DMS 273 (cell line): Measurements from ENCODE around the gene DNMT3L.
"Not testable (repeated sequence)": the region's sequence is repeated elsewhere in the genome, so short reads cannot be mapped to it uniquely, and the experiment has no call there.

Experiments used
- DNase-seq: peaks from one replicate; lab custom pipeline; 2025; ENCODE audit not compliant: unreplicated experiment; lab: John Stamatoyannopoulos, UW

DNMT3L gene

DNA sequence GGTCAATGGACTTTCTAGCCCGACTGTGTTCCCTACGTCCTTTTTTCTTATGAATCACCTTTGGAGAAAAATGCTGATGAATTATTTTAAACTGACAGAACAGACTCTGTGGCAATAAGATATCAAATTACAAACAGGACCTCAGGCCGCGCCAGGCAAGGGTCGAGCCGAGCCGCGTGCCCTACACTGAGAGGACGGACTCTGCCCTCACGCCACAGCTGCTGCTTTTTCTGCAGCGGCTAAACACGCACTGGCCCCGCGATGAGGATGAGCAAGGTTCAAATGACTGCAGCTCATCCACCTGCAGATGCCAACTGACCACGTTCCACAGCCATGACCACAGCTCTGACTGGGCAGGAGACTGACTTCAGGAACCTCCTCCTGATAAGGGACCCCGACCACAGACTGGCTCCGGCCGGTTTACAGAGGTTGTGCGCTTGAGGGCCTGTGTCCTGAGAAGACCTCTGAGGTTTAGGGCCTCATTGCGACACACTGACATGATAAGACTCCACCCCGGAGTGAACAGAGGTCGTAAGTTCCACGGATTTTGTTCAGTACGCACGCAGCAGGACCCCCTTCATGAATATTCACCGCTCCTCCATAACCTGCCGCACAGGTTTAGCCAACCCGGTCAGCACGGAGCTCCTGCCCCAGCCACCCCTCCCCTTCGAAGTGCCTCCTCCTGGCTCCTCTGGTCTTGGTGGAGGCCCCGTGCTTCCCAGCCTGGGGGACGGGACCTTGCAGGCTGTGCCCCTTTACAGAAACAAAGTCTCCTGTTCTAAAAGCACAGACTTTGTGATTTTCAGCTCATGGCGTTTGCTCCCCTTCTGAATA lies 12.3 kb downstream of the DNMT3L start:
- DNase-seq: not testable (repeated sequence)

DNA sequence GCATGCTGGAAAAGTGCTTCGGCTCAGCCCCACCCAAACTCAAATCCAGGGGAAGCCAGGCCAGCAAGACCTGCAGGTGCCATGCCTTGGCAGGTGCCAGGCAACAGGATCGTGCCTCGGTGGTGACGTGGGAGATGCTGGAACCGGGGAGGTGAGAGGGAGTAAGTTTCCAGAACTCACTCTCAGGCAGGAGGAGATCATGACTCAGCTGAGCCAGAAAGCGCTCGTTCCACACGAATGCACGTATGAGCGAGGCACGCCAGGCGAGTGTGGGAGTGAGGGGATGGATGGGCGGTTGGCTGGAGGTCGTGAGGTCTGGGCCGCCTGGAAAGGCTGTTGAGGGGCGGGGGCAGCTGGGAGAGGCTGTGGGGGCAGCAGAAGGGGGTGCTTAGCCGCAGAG lies 13.8 kb downstream of the DNMT3L start:
- not testable (repeated sequence) for DNase-seq

DNA sequence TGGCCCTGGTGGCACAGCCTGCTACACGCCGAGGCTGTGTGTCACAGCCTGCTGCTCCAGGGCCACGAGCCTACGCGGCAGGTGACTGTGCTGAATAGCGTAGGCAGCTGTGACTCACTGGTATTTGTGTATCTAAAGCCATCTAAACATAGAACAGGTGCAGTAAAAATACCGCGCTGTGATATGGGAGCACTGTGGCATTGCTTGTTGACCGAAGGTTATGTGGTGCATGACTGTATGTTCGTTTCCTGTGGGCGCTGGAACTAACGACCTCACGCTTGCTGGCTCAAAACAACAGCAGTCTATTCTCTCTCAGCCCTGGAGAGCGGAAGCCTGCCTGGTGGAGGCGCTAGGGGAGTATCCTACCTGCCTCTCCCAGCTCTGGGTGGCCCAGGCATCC lies 17.7 kb downstream of the DNMT3L start:
- not testable (repeated sequence) for DNase-seq

DNA sequence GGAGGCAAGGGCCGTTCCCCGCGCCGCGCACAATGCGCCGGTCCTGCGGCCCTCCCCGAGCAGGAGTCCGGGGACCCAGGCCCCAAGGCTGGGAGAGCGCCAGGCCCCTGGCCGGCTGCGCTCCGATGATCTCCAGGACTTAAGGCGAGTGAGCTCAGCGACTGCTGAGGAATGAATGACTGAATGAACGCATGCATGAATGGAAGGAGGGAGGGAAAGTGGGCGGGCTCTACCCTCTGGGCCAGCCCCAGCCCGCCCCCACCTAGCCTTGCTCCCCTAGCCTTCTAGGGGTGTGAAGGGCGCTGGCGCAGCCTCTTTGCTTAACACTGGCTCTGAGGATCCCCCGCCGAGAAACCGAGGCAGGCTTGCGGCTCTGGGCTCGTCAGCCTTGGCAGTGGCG lies 20.4 kb downstream of the DNMT3L start:
- not testable (repeated sequence) for DNase-seq

DNA sequence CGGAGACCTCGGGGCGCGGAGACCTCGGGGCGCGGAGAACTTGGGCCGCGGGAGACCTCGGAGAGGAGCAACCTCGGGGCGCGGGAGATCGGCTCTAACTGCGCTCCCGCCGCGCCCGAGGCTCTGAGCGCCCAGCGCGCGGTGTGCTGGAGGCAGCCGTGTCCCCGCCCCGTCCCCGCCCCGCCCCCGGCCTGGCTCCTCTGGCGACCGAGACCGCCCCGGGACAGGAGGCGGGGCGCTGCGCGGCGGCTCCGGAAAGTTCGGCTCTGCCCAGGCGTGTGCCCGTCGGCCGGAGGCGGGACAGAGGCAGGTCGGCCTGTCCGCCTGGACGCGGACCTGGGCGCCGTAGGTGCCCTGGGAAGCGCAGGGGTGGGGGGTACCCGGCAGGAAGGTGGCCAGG lies 20.9 kb downstream of the DNMT3L start, which contains the start of gene ICOSLG:
TSS of gene ICOSLG (minus strand) at position 102 of the 400 bp plus-strand sequence. CDS start 126 bp downstream, outside the sequence.
- not testable (repeated sequence) for DNase-seq

DNA sequence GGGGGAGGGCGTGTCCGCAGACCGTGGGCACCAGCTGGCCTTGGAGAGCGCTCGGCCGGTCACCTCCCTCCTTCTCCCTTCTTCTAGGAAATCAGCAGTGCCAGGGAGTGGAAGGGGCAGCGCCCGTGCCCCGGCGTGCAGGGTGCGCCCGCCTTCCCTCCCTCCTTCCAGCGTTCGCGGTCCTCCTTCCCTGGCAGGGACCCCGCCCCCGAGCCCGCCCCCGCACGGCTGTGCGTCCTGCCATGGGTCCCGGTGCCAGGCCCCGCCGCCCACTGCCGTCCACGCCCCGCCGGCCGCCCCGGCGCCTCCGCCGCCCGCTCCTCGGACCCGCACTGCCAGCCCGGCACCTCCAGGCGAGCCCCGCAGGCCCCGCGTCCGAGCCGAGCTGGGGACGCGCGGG lies 21.3 kb downstream of the DNMT3L start:
- not testable (repeated sequence) for DNase-seq

DNA sequence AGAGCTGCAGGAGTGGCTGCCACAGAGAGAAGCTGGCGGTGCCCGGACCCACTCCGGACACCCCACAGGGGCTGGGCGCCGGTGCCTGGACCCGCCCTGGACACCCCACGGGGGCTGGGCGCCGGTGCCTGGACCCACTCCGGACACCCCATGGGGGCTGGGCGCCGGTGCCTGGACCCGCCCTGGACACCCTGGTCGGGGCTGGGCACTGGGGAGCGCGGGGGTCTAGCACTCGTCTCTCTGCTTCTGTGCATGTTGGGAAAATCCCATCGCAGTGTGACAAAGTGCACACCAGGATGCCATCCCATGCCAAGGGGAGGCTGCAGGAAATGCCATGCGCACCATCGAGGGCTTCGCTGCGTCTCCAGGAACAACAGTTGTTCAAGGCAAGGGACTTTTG lies 32.1 kb downstream of the DNMT3L start:
- not testable (repeated sequence) for DNase-seq

DNA sequence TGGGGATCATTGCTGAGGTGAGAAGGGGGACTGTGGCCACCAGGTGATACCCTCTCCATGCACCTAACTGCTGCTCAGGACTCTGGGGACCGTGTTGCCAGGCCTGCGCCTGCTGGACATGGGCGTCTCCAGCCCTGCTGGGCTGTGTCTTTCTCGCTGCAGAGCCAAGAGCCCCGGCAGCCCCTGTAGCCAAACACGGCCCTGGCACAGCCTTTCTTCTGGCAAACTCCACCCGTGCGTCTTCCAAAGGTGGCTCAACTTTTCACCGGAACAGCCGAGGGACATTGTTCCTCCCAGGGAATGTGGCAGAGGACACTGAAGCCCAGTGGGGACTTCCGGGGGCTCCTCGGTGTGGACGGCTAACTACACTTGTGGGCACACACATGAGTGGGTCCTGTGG lies 33.6 kb downstream of the DNMT3L start:
- not testable (repeated sequence) for DNase-seq

DNA sequence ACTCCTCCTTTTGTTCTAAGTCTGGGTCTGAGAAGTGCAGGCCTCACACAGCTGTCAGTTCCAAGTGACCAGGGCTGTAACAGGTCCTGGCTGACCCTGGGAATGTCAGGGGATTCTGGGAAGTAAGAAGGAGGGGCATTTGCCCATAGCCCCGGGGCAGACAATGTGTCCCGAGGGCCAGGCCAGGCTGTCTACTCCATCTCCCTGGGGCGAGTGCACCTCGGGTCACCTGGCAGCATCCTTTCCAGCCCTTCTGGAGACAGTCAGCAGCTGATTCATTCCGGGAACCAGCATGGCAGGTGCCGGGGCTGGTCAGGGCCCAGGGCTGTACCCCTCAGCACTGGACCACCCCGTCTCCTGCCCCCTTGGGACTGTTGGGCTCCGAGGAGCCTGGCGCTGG lies 34.1 kb downstream of the DNMT3L start:
- not testable (repeated sequence) for DNase-seq

DNA sequence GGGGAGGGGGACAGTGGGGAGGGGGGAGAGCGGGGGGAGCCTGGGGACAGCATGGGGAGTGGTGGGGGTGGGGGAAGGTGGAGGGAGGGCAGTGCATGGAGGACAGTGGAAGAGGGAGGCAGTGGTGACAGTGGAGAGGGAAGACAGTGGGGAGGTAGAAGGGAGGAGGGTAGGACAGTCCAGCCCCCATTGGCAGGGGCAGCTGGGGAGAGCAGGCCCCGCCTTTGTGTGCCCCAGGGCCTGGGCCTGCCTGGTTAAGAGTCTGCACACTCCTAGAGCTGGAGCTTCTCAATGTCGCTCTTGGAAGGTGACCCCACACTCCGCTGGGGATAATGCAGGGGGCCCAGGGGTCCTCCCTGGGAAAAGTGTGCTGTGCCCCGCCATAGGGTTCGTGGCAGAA lies 36.1 kb downstream of the DNMT3L start:
- DNase-seq: not testable (repeated sequence)

DNA sequence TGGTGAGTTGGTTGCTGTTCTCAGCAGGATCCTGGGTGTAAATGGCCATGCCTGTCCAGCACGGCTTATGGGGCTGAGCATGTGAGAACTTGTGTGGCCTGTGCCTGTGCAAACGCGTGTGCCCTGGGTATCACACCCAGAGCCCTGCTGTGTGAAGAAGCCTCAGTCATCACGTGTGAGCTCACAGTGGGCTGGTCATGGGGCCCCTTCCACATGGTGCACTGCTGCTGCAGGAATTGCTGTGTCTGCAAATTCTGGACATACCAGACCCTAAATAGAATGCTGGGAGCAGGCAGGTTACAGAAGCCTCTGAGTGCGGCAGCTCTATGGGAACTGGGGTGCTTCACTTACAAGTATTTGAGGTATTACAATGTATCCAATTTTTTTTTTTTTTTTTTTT lies 38.4 kb downstream of the DNMT3L start:
- not testable (repeated sequence) for DNase-seq

DNA sequence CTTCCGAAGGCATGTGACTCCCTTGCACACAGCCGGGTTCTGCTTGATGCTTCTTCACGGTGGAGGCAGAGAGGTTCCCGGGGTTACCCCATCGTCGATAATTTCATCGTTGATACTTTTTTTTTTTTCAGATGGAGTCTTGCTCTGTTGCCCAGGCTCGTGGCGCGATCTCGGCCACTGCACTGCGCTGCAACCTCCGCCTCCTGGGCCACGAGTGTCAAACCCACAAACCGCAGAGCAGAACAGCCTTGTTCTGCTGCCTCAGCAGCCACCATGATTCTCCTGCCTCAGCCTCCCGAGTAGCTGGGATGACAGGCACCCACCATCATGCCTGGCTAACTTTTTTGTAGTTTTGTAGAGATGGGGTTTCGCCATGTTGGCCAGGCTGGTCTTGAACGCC lies 41.0 kb downstream of the DNMT3L start:
- not testable (repeated sequence) for DNase-seq

DNA sequence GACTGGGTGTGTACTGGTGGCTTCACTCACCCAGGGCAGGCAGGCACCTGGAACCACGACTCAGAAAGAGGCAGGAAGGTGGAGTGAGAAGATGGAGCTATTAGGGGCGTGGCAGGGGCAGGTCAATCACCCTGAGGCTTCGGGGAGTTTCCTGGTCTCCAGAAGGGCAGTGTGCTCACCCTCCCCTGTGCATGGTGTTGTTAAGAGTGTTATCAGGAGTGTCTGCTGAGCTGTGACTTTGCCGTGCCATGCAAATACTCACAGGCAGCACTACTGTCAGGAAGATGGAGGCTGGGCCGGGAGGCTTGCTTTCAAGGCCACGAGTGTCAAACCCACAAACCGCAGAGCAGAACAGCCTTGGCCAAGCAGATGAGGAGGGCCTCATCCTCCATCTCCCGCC lies 43.2 kb downstream of the DNMT3L start:
- not testable (repeated sequence) for DNase-seq

DNA sequence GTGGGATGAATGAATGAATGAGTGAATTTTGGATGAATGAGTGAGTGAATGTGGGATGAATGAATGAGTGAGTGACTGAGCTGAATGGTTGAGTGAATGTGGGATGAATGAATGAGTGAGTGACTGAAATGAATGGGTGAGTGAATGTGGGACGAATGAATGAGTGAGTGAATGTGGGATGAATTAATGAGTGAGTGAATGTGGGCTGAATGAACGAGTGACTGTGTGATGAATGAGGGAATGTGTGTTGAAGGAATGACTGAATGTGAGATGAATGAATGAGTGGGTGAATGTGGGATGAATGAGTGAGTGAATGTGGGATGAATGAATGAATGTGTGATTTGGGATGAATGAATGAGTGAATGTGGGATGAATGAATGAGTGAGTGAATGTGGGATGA lies 49.7 kb downstream of the DNMT3L start:
- DNase-seq: not testable (repeated sequence)

DNA sequence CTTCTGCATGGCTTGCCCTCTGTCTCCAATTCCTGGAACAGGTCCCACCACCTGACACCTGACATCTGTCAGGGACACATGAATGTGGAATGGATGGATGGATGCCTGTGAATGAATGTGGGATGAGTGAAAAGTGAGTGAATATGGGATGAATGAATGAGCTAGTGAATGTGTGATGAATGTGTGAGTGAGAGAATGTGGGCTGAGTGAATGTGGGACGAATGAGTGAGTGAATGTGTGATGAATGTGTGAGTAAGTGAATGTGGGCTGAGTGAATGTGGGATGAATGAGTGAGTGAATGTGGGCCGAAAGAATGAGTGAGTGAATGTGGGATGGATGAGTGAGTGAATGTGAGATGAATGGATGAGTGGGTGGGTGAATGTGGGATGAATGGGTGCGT lies 50.1 kb downstream of the DNMT3L start:
- not testable (repeated sequence) for DNase-seq

DNA sequence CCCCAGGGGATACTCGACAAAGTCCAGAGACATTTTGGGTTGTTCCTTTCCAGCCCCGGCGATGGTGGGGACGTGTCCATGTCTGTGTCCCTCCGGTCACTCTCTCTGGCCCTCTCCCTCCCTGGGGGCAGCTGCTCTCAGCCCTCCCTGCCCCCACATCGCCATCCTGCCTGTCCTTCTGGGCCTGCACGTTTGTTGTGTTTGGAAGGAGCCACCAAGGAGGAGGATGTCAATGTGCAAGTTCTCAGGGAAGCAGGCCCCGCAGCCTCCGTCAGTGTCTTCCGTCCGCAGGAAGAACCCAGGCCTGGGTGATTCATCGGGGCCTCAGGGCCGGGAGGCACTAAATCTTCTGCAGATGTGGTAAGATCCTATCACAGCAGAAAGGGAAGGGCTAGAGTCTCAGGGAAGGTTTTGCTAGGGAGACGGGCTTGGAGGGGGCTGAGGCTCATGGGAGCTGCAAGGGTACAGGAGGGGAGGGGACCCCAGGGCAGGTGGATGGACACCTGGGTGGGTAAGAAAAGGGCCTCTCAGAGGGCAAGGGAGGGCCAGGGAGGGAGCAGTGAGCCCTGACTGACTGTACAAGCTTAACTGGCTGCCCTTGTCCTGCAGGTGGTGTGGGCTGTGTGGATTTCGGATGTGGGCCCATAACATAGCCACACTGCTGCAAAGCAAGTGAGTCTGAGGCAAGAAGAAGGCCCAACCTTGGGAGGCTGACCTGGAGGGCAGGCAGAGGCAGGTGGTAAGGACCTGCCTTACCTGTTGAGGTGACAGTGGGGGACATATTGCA lies 53.6 kb downstream of the DNMT3L start:
- not testable (repeated sequence) for DNase-seq

DNA sequence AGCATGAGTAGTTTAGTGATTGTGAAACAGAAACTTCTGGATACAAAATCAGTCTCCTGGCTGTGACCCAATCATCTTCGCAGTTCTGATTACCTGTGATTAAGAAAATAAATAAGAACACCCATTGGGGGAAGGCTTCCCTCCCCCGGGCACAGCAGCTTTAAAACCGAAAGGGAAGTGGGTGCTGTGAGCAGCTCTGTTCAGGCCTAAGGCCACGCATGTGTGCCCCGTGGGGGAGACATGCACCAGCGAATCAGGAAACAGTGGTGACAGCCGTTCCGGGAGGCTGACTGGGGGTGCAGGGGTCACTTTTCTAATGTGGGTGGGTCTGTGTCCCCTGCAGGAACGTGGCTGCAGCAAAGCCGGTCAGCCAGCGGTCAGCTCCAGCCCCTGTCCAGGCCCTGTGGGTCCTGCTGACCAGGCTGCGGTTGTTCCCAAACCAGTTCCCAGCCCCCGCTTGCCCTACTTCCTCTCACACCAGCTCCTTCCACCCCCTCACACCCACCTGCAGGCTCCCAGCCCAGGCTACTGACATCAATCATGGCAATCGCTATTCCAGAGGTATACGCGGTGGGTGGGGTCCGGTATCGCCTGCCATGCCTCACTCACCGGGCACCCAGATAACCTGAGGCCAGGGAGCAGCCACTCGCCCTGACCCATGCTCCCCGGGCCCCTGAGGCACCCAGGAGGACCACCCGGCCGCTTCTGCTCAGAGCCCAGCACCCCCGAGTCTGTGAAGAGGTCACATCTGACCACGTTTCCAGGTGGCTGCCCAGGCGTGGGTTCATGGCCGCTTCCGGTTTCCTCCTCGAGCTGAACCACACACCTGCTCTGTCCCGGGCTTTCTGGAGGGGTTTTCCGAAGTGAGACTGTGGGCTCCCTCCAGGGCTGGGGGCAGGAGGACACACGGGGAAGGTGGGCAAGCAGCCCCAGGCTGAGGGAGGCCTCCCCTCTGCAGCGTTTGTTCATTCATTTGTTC lies 54.7 kb downstream of the DNMT3L start:
- not testable (repeated sequence) for DNase-seq

DNA sequence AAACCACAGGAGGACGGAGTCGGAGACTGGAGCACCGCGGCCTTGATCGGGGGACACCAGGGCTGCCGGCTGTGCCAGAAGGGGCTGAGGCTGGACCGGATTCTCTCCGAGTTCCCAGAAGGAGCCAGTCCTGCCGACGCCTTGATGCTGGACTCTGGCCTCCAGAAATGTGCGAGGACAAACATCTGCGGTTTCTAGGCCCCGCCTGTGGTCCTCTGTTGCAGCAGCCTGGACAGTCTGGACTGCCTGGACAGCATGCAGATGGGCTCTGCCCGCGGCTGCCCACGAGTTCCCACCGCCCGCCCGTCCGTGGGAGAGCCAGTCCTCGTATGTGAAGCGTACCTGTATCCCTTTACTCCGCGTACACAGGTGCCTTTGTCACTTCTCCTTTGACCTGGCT lies 55.5 kb downstream of the DNMT3L start:
- DNase-seq: not testable (repeated sequence)

DNA sequence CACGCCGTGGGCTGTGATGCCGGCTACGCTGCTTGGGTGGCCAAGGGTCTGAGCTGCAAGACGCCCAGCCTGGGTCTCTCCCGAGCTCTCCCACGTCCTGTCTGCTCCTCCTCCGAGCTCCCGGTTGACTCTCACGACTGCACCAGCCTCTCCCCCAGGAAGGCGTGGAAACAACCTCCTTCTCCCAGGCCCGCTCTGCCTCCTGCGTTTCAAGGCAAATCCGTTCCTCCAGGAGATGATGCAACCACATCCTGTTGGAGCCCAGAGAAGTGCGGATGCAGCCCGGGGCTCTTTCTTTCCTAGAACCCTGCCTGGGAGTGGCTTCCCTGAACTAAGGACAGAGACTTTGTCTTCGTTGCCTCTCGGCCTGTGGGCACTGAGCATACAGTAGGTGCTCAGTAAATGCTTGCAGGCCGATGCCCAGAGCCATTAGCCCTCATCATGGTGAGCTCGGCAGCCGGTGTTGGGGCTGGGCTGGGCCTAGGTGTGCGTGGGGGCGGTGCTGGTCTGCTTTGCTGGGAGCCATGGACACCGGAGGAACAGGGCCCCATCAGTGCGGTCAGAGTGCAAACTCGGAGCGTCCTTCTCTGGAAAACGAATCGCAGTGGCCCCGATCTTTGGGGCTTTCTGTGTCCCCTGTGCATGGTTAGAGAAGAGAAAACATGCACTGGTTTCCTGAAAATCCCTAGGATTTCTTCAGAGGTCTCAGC lies 59.0 kb downstream of the DNMT3L start:
- not testable (repeated sequence) for DNase-seq

DNA sequence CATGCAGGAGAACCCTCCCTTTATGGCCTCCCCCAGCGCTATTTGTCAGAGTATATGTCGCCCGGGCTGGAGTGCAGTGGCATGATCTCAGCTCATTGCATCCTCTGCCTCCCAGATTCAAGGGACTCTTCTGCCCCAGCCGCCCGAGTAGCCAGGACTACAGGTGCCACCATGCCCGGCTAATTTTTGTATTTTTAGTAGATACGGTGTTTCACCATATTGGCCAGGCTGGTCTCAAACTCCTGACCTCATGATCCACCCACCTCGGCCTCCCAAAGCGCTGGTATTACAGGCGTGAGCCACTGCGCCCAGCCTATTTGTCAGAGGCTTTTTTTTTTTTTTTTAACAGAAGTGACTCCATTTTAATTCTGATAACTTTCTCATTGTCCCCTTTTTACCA lies 61.7 kb downstream of the DNMT3L start:
- DNase-seq: not testable (repeated sequence)
